RWPE2 (cell line): ENCODE data around the gene ST3GAL5.

Experiments
- ATAC-seq: fragments of 200-7000 bp; cut with Tn5 transposase; 3 replicates; pipeline ENCODE4 v1.9.1; 2021; ENCODE audit warnings: low read depth
- DNase-seq: peaks from one replicate; pipeline ENCODE4 v3.0.0-alpha.2; 2020; ENCODE audit warnings: low spot score
- H3K27ac ChIP-seq: fragments of 450-650 bp; 2 replicates; pipeline ENCODE4 v1.5.1; 2017; ENCODE audit warnings: mild to moderate bottlenecking; ENCODE audit not compliant: poor library complexity, severe bottlenecking
- H3K27me3 ChIP-seq: fragments of 250-450 bp; sonication (Bioruptor Pico); 2 replicates; pipeline ENCODE4 v1.5.1; 2021; ENCODE audit warnings: mild to moderate bottlenecking, moderate library complexity; ENCODE audit not compliant: insufficient read depth, poor library complexity, severe bottlenecking
- H3K36me3 ChIP-seq: fragments of 250-450 bp; sonication (Bioruptor Pico); 2 replicates; pipeline ENCODE4 v1.5.1; 2020; ENCODE audit warnings: low read depth, mild to moderate bottlenecking, moderate library complexity
- H3K4me1 ChIP-seq: fragments of 250-450 bp; sonication (Bioruptor Pico); 2 replicates; pipeline ENCODE4 v1.5.1; 2021; ENCODE audit warnings: mild to moderate bottlenecking, moderate library complexity; ENCODE audit not compliant: insufficient read depth, poor library complexity, severe bottlenecking
- H3K4me3 ChIP-seq: fragments of 250-450 bp; sonication (Bioruptor Pico); 2 replicates; pipeline ENCODE4 v1.5.1; 2021; ENCODE audit warnings: mild to moderate bottlenecking, moderate library complexity; ENCODE audit not compliant: severe bottlenecking
- H3K9me3 ChIP-seq: fragments of 250-450 bp; sonication (Bioruptor Pico); 2 replicates; pipeline ENCODE4 v1.5.1; 2021; ENCODE audit warnings: mild to moderate bottlenecking, moderate library complexity; ENCODE audit not compliant: severe bottlenecking
- TF ChIP-seq, protein P1 (sequence below): fragments of 450-650 bp; IDR thresholded peaks from one replicate; pipeline ENCODE4 v1.5.1; 2017; ENCODE audit warnings: mild to moderate bottlenecking, moderate library complexity; ENCODE audit not compliant: poor library complexity, severe bottlenecking

The ST3GAL5 gene

GRCh38 chr2:85803704-85804425, 84.9 kb downstream of the ST3GAL5 start:
- no peak overlapping the region for H3K27ac ChIP-seq
- H3K4me3 ChIP-seq = no peak overlapping the region
- TF ChIP-seq, protein P1, sequence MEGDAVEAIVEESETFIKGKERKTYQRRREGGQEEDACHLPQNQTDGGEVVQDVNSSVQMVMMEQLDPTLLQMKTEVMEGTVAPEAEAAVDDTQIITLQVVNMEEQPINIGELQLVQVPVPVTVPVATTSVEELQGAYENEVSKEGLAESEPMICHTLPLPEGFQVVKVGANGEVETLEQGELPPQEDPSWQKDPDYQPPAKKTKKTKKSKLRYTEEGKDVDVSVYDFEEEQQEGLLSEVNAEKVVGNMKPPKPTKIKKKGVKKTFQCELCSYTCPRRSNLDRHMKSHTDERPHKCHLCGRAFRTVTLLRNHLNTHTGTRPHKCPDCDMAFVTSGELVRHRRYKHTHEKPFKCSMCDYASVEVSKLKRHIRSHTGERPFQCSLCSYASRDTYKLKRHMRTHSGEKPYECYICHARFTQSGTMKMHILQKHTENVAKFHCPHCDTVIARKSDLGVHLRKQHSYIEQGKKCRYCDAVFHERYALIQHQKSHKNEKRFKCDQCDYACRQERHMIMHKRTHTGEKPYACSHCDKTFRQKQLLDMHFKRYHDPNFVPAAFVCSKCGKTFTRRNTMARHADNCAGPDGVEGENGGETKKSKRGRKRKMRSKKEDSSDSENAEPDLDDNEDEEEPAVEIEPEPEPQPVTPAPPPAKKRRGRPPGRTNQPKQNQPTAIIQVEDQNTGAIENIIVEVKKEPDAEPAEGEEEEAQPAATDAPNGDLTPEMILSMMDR = no peak
- ATAC-seq = no peak
- no peaks in the 10 kb centered on the region for H3K4me1 ChIP-seq
- peaks cover 1% of the 10 kb centered on the region for H3K9me3 ChIP-seq
- DNase-seq = no peak
- no peaks in the 10 kb centered on the region for H3K36me3 ChIP-seq
- no peaks in the 10 kb centered on the region for H3K27me3 ChIP-seq

- Histone ChIP-seq H3K4me1 (no peaks in the 10 kb centered on the region), H3K9me3 (peaks cover 1% of the 10 kb centered on the region), H3K27me3 (no peaks in the 10 kb centered on the region), H3K4me3 (no peak overlapping the region), H3K27ac (no peak overlapping the region), H3K36me3 (no peaks in the 10 kb centered on the region)
- DNase-seq (no peak), ATAC-seq (no peak)
- TF ChIP-seq, protein P1 = no peak
These were observed 86.3 kb downstream of the ST3GAL5 start for GRCh38 chr2:85802354-85803103.

DNA sequence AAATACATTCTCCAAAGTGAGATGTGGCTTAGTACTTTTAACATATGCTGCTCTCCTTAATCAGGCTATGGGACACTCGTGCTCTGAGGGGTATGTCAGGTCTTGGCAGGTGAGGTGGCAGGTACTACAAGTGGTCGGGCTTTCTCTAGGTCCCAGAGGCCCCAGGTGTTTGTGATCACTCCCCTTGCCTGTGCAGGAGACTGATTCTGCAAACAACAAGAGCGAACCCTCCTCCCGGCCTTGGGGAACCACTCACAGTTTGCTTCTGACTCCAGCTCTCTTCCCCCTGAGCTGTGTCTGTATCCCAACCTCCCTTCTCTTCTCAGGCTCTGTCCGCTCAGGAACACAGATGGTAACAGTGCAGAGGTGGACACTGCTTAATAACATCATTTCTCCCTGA, 86.9 kb downstream of the ST3GAL5 start:
- Histone ChIP-seq H3K36me3 (no peaks in the 10 kb centered on the region), H3K9me3 (peaks cover 1% of the 10 kb centered on the region), H3K4me3 (no peak overlapping the region), H3K4me1 (no peaks in the 10 kb centered on the region), H3K27ac (no peak overlapping the region), H3K27me3 (no peaks in the 10 kb centered on the region)
- DNase-seq = no peak
- no peak for ATAC-seq
- TF ChIP-seq, protein P1 = no peak

- Histone ChIP-seq H3K36me3 (no peaks in the 10 kb centered on the region), H3K9me3 (peaks cover 1% of the 10 kb centered on the region), H3K27me3 (no peaks in the 10 kb centered on the region), H3K4me3 (no peak overlapping the region), H3K4me1 (no peaks in the 10 kb centered on the region), H3K27ac (no peak overlapping the region)
- DNase-seq (no peak), ATAC-seq (no peak)
- TF ChIP-seq, protein P1 = no peak
These were observed 88.2 kb downstream of the ST3GAL5 start for GRCh38 chr2:85800586-85800985.
